Right lobe of liver (tissue), 4 donors: Measurements from ENCODE around the gene ADGRL3.

Experiments
- CTCF ChIP-seq, 4 donors: fragments of 200-600 bp in 3 of 4; fragments of 450-650 bp in 1 of 4; IDR thresholded peaks; one replicate each; pipeline versions ENCODE4 v1.5.1 to v1.8.0; 2016 to 2022; ENCODE audit warnings: antibody characterized with exemption in 4 of 4, mild to moderate bottlenecking in 2 of 4
- POLR2A ChIP-seq: fragments of 450-650 bp; IDR thresholded peaks from one replicate; pipeline ENCODE4 v1.6.1; 2017; ENCODE audit warnings: antibody characterized with exemption, mild to moderate bottlenecking
- donor health status: DM: no; HTN: no; CAD: no.
- donor health status: DM: no; HTN: no; CAD: no.
- donor health status: DM: no; HTN: yes; CAD: no.

GRCh38 chr4:61958591-61958990 lies 758.5 kb downstream of the ADGRL3 start:
- no peak for TF ChIP-seq CTCF (IDR thresholded peaks at IDR 0.05)
- TF ChIP-seq POLR2A, result no peak
